Loucy (cell line): ENCODE data around the gene TM2D1.

Source experiments
- H2AFZ ChIP-seq: fragments of 200-600 bp; sonication (generic); 2 replicates; pipeline ENCODE4 v1.6.0; 2016; ENCODE audit warnings: antibody characterized with exemption, mild to moderate bottlenecking, low read length, moderate library complexity
- H3F3A ChIP-seq: fragments of 200-600 bp; 2 replicates; pipeline ENCODE4 v1.6.0; 2016; ENCODE audit warnings: antibody characterized with exemption, low read depth, mild to moderate bottlenecking
- H3K27me3 ChIP-seq: fragments of 200-600 bp; sonication (generic); 2 replicates; pipeline ENCODE4 v1.6.1; 2014; ENCODE audit warnings: low read length, mild to moderate bottlenecking; ENCODE audit not compliant: insufficient read depth, poor library complexity, severe bottlenecking
- H3K36me3 ChIP-seq: fragments of 200-600 bp; sonication (generic); 2 replicates; pipeline ENCODE4 v1.6.1; 2016; ENCODE audit warnings: low read length; ENCODE audit not compliant: insufficient read depth
- H3K4me1 ChIP-seq: fragments of 200-600 bp; sonication (generic); 2 replicates; pipeline ENCODE4 v1.5.1; 2014; ENCODE audit warnings: low read length, mild to moderate bottlenecking; ENCODE audit not compliant: insufficient read depth, poor library complexity, severe bottlenecking
- H3K4me2 ChIP-seq: fragments of 200-600 bp; sonication (generic); 2 replicates; pipeline ENCODE4 v1.6.0; 2014; ENCODE audit warnings: antibody characterized with exemption, low read length, low read depth, mild to moderate bottlenecking; ENCODE audit not compliant: poor library complexity, severe bottlenecking
- H3K4me3 ChIP-seq: fragments of 200-600 bp; sonication (generic); 2 replicates; pipeline ENCODE4 v1.5.1; 2014; ENCODE audit warnings: low read length, mild to moderate bottlenecking, mixed read lengths; ENCODE audit not compliant: poor library complexity, severe bottlenecking
- H3K79me2 ChIP-seq: fragments of 200-600 bp; sonication (generic); 2 replicates; pipeline ENCODE4 v1.6.1; 2014; ENCODE audit warnings: low read length; ENCODE audit not compliant: insufficient read depth
- H3K9ac ChIP-seq: fragments of 200-600 bp; sonication (generic); 2 replicates; pipeline ENCODE4 v1.6.0; 2014; ENCODE audit warnings: mild to moderate bottlenecking, low read depth, low read length, moderate library complexity; ENCODE audit not compliant: poor library complexity, severe bottlenecking
- H3K9me2 ChIP-seq: fragments of 200-600 bp; sonication (generic); replicated peaks from 2 replicates; pipeline ENCODE4 v1.6.1; 2016; ENCODE audit warnings: low read depth, low read length, mixed read lengths
- H3K9me3 ChIP-seq: fragments of 200-600 bp; sonication (generic); 2 replicates; pipeline ENCODE4 v1.6.1; 2014; ENCODE audit warnings: mild to moderate bottlenecking, antibody characterized with exemption, low read length, low read depth; ENCODE audit not compliant: insufficient read depth
- H4K20me1 ChIP-seq: fragments of 200-600 bp; sonication (generic); 2 replicates; pipeline ENCODE4 v1.6.0; 2014; ENCODE audit warnings: antibody characterized with exemption, low read length, mild to moderate bottlenecking; ENCODE audit not compliant: insufficient read depth, poor library complexity, severe bottlenecking
- CTCF ChIP-seq: fragments of 200-600 bp; sonication (generic); conservative IDR thresholded peaks from 2 replicates; pipeline ENCODE4 v1.5.1; 2014; ENCODE audit warnings: mild to moderate bottlenecking, antibody characterized with exemption, low read length
- EZH2phosphoT487 ChIP-seq: fragments of 200-600 bp; IDR thresholded peaks from 2 replicates; pipeline ENCODE4 v1.6.1; 2018; ENCODE audit warnings: antibody characterized with exemption, mild to moderate bottlenecking, moderate library complexity, borderline replicate concordance

The TM2D1 gene

GRCh38 chr1:61638296-61638695 is 86.6 kb downstream of the TM2D1 start:
- no peak overlapping the region for H2AFZ ChIP-seq
- no peaks in the 10 kb centered on the region for H3K27me3 ChIP-seq
- peaks cover 10% of the 10 kb centered on the region for H3K4me1 ChIP-seq
- no peak overlapping the region for H3K9ac ChIP-seq
- no peaks in the 10 kb centered on the region for H3K9me3 ChIP-seq
- H3K4me2 ChIP-seq = no peak overlapping the region
- no peaks in the 10 kb centered on the region for H4K20me1 ChIP-seq
- no peaks in the 10 kb centered on the region for H3F3A ChIP-seq
- H3K79me2 ChIP-seq = no peaks in the 10 kb centered on the region
- H3K4me3 ChIP-seq = no peak overlapping the region
- no peaks in the 10 kb centered on the region for H3K9me2 ChIP-seq
- TF ChIP-seq EZH2phosphoT487 (no peak), CTCF (no peak)
- H3K36me3 ChIP-seq = no peaks in the 10 kb centered on the region

- Histone ChIP-seq H3K9me2 (no peaks in the 10 kb centered on the region), H3K4me3 (no peak overlapping the region), H3K4me1 (peaks cover 10% of the 10 kb centered on the region), H3K27me3 (no peaks in the 10 kb centered on the region), H3K9me3 (no peaks in the 10 kb centered on the region), H3K36me3 (no peaks in the 10 kb centered on the region), H2AFZ (no peak overlapping the region), H3K79me2 (no peaks in the 10 kb centered on the region), H4K20me1 (no peaks in the 10 kb centered on the region), H3F3A (no peaks in the 10 kb centered on the region), H3K4me2 (no peak overlapping the region), H3K9ac (no peak overlapping the region)
- no peak for TF ChIP-seq EZH2phosphoT487
These were observed 87.5 kb downstream of the TM2D1 start for GRCh38 chr1:61637470-61637869.

GRCh38 chr1:61636814-61637213 is 88.1 kb downstream of the TM2D1 start:
- no peaks in the 10 kb centered on the region for H3K27me3 ChIP-seq
- H3K79me2 ChIP-seq = no peaks in the 10 kb centered on the region
- no peaks in the 10 kb centered on the region for H4K20me1 ChIP-seq
- no peaks in the 10 kb centered on the region for H3K9me2 ChIP-seq
- H3K36me3 ChIP-seq = no peaks in the 10 kb centered on the region
- H3K4me3 ChIP-seq = no peak overlapping the region
- H3F3A ChIP-seq = no peaks in the 10 kb centered on the region
- H3K4me1 ChIP-seq = peaks cover 10% of the 10 kb centered on the region
- H3K4me2 ChIP-seq = no peak overlapping the region
- H3K9me3 ChIP-seq = no peaks in the 10 kb centered on the region
- H2AFZ ChIP-seq = no peak overlapping the region
- no peak for TF ChIP-seq CTCF
- TF ChIP-seq EZH2phosphoT487 = no peak
- H3K9ac ChIP-seq = no peak overlapping the region

- no peak overlapping the region for H3K4me3 ChIP-seq
- no peak overlapping the region for H3K9ac ChIP-seq
- peaks cover 8% of the 10 kb centered on the region for H3K4me1 ChIP-seq
- H4K20me1 ChIP-seq = no peaks in the 10 kb centered on the region
- no peak overlapping the region for H3K4me2 ChIP-seq
- no peak overlapping the region for H2AFZ ChIP-seq
- H3K9me2 ChIP-seq = no peaks in the 10 kb centered on the region
- no peaks in the 10 kb centered on the region for H3K79me2 ChIP-seq
- H3K36me3 ChIP-seq = no peaks in the 10 kb centered on the region
- TF ChIP-seq CTCF = no peak
- TF ChIP-seq EZH2phosphoT487 = no peak
- no peaks in the 10 kb centered on the region for H3F3A ChIP-seq
- no peaks in the 10 kb centered on the region for H3K9me3 ChIP-seq
- H3K27me3 ChIP-seq = no peaks in the 10 kb centered on the region
These were observed 88.6 kb downstream of the TM2D1 start for GRCh38 chr1:61636376-61636775.
